Activated CD4-positive, alpha-beta T cell treated with anti-CD3 and anti-CD28 coated beads, Interleukin-2, amount 10 ng/mL, durations not matched to agents 7 days and 5 days (primary cell): Measurements from ENCODE around the gene UFD1. TPM values are rescaled to one million over a fixed set of nuclear protein-coding genes. Genes with fewer than 3 reads are reported as not detected.

Experiments used
- CTCF ChIA-PET: fragments of 350-600 bp; sonication (Branson Sonifier 250); formaldehyde crosslinking; loops from one replicate; lab custom pipeline; 2021; ENCODE audit warnings: antibody characterized with exemption; lab: Charles Lee
- POLR2A ChIA-PET: fragments of 350-600 bp; sonication (Branson Sonifier 250); formaldehyde crosslinking; loops from one replicate; lab custom pipeline; 2021; ENCODE audit warnings: antibody characterized with exemption; lab: Charles Lee
- DNase-seq: peaks from one replicate; pipeline ENCODE4 v3.0.0-alpha.2; 2020
- H3K27ac Mint-ChIP-seq: one replicate; pipeline ENCODE4 v1.8.0; 2021; ENCODE audit warnings: mild to moderate bottlenecking, moderate library complexity, mixed read lengths
- H3K27me3 Mint-ChIP-seq: one replicate; pipeline ENCODE4 v1.8.0; 2021; ENCODE audit warnings: mixed read lengths
- H3K36me3 Mint-ChIP-seq: one replicate; pipeline ENCODE4 v1.8.0; 2021; ENCODE audit warnings: low read depth, mixed read lengths
- H3K4me1 Mint-ChIP-seq: one replicate; pipeline ENCODE4 v1.8.0; 2021; ENCODE audit warnings: mixed read lengths
- H3K4me3 Mint-ChIP-seq: one replicate; pipeline ENCODE4 v1.8.0; 2021; ENCODE audit warnings: mild to moderate bottlenecking, moderate library complexity, mixed read lengths
- H3K9me3 Mint-ChIP-seq: one replicate; pipeline ENCODE4 v1.8.0; 2021; ENCODE audit warnings: mixed read lengths
- total RNA-seq, 2 experiments: library from RNA; stranded (reverse); gene quantifications; one replicate each; pipeline ENCODE4 v1.2.3, GENCODE V29; 2021

UFD1 gene
- total RNA-seq, 2 experiments from 2014 or later: 93.1 to 114 TPM

DNA sequence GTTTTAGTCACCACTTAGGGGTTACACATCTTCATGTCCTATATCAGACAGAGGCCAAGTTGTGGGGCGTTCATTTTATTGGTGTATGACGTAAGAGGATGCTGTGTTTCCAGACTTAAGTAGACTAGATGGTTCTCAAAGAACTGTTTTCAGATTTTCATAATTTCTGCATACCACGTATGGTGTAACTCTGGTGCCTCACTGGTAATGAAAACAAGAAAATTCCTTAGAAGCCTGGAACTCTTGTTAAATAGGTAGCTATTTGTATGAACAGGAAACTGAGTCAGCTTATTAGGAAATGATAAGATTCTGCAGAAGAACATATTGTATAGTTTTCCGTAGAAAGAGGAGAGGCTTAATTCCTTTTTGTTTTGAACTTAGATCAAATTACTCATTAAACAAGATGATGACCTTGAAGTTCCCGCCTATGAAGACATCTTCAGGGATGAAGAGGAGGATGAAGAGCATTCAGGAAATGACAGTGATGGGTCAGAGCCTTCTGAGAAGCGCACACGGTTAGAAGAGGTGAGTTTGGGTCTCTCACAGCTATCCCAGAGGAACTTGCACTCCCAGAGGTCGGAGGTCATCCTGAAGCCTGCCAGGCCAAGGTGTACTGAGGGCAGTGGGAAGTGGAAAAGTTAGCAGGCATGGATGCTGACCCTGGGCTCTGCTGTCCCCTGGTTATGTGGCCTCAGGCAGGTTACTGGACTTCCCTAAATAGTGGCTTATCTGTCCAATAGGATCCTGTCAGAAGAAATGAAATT is 4.7 kb upstream of the UFD1 start:
- H3K36me3 Mint-ChIP-seq: peaks cover 42% of the 10 kb centered on the region
- DNase-seq: no peak
- ChIA-PET CTCF (no interaction called here), POLR2A (no interaction called here)
- H3K4me3 Mint-ChIP-seq: no peak overlapping the region
- no peaks in the 10 kb centered on the region for H3K9me3 Mint-ChIP-seq
- no peak overlapping the region for H3K27ac Mint-ChIP-seq
- peaks cover 22% of the 10 kb centered on the region for H3K4me1 Mint-ChIP-seq
- no peaks in the 10 kb centered on the region for H3K27me3 Mint-ChIP-seq

- CTCF ChIA-PET: interaction anchor here (0.6 kb wide), 1 partner anchor 333 kb away, joined by 3 read pairs; no protein-coding TSS in a partner anchor
- no peak overlapping the region for H3K4me3 Mint-ChIP-seq
- peaks cover 31% of the 10 kb centered on the region for H3K36me3 Mint-ChIP-seq
Measured at GRCh38 chr22:19482297-19482696, 3.3 kb upstream of the UFD1 start.

DNA sequence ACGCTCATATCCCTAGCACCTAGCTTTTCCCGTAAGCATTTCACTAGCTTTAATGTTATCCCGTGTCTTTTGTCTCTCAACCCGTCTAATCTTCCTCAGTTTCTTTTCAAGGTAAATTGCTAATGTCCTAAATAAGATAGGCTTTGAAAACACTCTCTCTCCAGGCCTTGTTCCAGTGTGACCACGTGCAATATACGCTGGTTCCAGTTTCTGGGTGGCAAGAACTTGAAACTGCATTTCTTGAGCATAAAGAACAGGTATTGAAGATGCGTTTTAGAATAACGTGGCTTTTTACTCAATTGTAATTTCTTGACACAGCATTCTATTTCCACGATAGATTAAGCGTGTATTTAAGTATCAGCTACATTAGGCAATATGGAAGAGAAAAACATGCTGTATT is 1.8 kb upstream of the UFD1 start:
- Mint-ChIP-seq H3K27ac (no peak overlapping the region), H3K4me3 (peak overlapping the region; percentile 100), H3K27me3 (no peaks in the 10 kb centered on the region), H3K36me3 (peaks cover 29% of the 10 kb centered on the region), H3K9me3 (no peaks in the 10 kb centered on the region), H3K4me1 (peaks cover 39% of the 10 kb centered on the region)
- DNase-seq: no peak
- POLR2A ChIA-PET: no interaction called here
- CTCF ChIA-PET: interaction anchor here (1.2 to 1.6 kb wide), 3 partner anchors 12 to 149 kb away, joined by 4 to 7 read pairs (median 4); no protein-coding TSS in a partner anchor

More at GRCh38 chr22:19482297-19482696, 3.3 kb upstream of the UFD1 start:
- peaks cover 29% of the 10 kb centered on the region for H3K4me1 Mint-ChIP-seq
- H3K27ac Mint-ChIP-seq: no peak overlapping the region
- no peak for DNase-seq
- no peaks in the 10 kb centered on the region for H3K27me3 Mint-ChIP-seq
- POLR2A ChIA-PET: no interaction called here
- H3K9me3 Mint-ChIP-seq: no peaks in the 10 kb centered on the region

GRCh38 chr22:19480173-19480568 is 1.2 kb upstream of the UFD1 start:
- peaks cover 42% of the 10 kb centered on the region for H3K4me1 Mint-ChIP-seq
- ChIA-PET POLR2A (no interaction called here), CTCF (interaction anchor here (0.9 to 1.6 kb wide), 6 partner anchors 12 to 151 kb away, joined by 3 to 7 read pairs (median 4); no protein-coding TSS in a partner anchor)
- DNase-seq: no peak
- H3K36me3 Mint-ChIP-seq: peaks cover 26% of the 10 kb centered on the region
- H3K27me3 Mint-ChIP-seq: no peaks in the 10 kb centered on the region
- no peaks in the 10 kb centered on the region for H3K9me3 Mint-ChIP-seq
- H3K4me3 Mint-ChIP-seq: peak overlapping the region; percentile 100
- peak overlapping the region; percentile 100 for H3K27ac Mint-ChIP-seq

DNA sequence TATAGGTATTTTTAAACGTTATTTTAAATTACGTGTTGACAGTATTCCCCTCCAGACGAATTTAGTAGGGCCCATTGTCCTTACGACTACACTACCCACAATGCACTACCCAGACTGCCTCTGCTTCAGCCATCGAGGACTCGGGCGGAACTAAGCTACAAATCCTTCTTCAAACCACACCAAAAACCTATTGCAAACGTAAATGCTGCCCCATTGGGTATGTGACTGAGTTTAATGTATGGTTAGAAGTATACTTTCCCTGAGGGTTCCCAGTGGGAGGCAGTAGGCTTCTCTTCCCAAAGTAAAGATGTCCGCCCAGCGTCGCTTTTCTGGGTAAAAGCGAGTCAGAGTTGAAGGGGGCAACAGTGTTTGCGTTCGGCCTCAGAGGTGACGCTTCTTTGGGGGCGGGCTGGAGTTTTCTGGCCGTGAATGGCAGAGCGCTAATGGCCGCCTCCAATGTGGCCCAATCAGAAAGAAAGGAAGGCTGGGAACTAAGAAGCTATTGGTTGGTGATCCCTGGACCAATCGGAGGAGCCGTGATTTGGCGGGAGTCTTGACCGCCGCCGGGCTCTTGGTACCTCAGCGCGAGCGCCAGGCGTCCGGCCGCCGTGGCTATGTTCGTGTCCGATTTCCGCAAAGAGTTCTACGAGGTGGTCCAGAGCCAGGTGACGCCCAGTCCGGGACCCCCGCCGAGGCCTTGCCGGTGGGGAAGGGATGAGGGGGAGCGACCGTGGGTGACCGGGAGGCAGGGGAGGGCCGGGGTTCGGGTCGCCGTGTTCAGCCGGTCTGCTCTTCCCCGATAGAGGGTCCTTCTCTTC is 571 bp upstream of the UFD1 start, which contains the start of gene CDC45:
Gene CDC45, plus strand, starts transcription at position 566 of the 818 bp plus-strand sequence. Its CDS starts 49 bp downstream, at position 615.
- no peaks in the 10 kb centered on the region for H3K27me3 Mint-ChIP-seq
- no peaks in the 10 kb centered on the region for H3K9me3 Mint-ChIP-seq
- H3K36me3 Mint-ChIP-seq: peaks cover 23% of the 10 kb centered on the region
- ChIA-PET POLR2A (no interaction called here), CTCF (interaction anchor here (0.9 to 1.6 kb wide), 5 partner anchors 15 to 152 kb away, joined by 3 to 7 read pairs (median 3); no protein-coding TSS in a partner anchor)
- H3K27ac Mint-ChIP-seq: peak within 1 kb of the TSS; percentile 100
- H3K4me1 Mint-ChIP-seq: peaks cover 43% of the 10 kb centered on the region
- DNase-seq: peak; percentile 97
- H3K4me3 Mint-ChIP-seq: peak within 1 kb of the TSS; percentile 100

- H3K27me3 Mint-ChIP-seq: no peaks in the 10 kb centered on the region
- peak; percentile 30 for DNase-seq
- peaks cover 40% of the 10 kb centered on the region for H3K4me1 Mint-ChIP-seq
- H3K27ac Mint-ChIP-seq: peak overlapping the region; percentile 89
- H3K9me3 Mint-ChIP-seq: no peaks in the 10 kb centered on the region
- POLR2A ChIA-PET: interaction anchor here (0.7 kb wide), 2 partner anchors 45 to 193 kb away, joined by 3 to 9 read pairs; no protein-coding TSS in a partner anchor
- H3K36me3 Mint-ChIP-seq: peaks cover 15% of the 10 kb centered on the region
- H3K4me3 Mint-ChIP-seq: peak overlapping the region; percentile 100
- CTCF ChIA-PET: interaction anchor here (0.9 to 1.2 kb wide), 2 partner anchors 15 kb away, joined by 3 to 4 read pairs; no protein-coding TSS in a partner anchor
Measured at GRCh38 chr22:19478045-19478900, 720 bp downstream of the UFD1 start.

DNA sequence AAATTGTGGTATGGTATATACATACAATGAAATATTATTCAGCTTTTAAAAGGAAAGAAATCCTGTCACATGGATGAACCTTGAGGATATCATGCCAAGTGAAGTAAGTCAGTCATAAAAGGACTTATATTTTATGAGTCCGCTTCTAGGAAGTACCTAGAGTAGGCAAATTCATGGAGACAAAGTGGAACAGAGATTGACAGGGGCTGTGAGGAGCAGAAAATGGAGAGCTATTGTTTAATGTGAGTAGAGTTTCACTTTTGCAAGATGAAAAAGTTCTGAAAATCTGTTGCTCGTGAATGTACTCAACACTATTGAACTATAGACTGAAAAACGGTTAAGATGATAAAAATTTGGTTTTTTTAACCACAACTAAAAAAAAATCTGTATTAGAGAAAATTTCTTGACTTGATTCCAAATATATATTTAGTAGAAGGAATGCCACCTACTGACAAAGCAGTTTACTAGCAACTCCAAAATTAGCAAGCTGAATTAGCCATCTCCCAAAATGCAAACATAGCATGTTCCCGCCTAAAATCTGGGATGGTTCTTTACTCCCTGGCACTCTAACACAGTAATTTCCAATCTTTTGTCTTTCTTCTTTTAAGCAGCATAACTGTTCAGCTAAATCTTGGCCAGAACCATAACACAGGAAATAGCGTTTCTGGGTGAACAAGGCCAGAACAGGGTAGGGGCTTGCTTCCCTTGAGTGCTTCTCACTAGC is 1.5 kb downstream of the UFD1 start:
- H3K27ac Mint-ChIP-seq: peak overlapping the region; percentile 89
- DNase-seq: peak; percentile 18
- no peaks in the 10 kb centered on the region for H3K9me3 Mint-ChIP-seq
- CTCF ChIA-PET: interaction anchor here (0.9 to 1.2 kb wide), 2 partner anchors 14 to 16 kb away, joined by 3 to 4 read pairs; no protein-coding TSS in a partner anchor
- H3K36me3 Mint-ChIP-seq: peaks cover 19% of the 10 kb centered on the region
- H3K4me3 Mint-ChIP-seq: peak overlapping the region; percentile 100
- POLR2A ChIA-PET: interaction anchor here (0.6 to 0.7 kb wide), 3 partner anchors 46 to 192 kb away, joined by 3 to 9 read pairs (median 3); no protein-coding TSS in a partner anchor
- H3K4me1 Mint-ChIP-seq: peaks cover 38% of the 10 kb centered on the region
- H3K27me3 Mint-ChIP-seq: no peaks in the 10 kb centered on the region

GRCh38 chr22:19476023-19476422 is 3.0 kb downstream of the UFD1 start:
- no peak for DNase-seq
- no peak overlapping the region for H3K4me3 Mint-ChIP-seq
- ChIA-PET POLR2A (no interaction called here), CTCF (no interaction called here)
- H3K27me3 Mint-ChIP-seq: no peaks in the 10 kb centered on the region
- peaks cover 24% of the 10 kb centered on the region for H3K36me3 Mint-ChIP-seq
- H3K27ac Mint-ChIP-seq: no peak overlapping the region
- H3K9me3 Mint-ChIP-seq: no peaks in the 10 kb centered on the region
- H3K4me1 Mint-ChIP-seq: peaks cover 37% of the 10 kb centered on the region

GRCh38 chr22:19473578-19473977 is 5.4 kb downstream of the UFD1 start:
- DNase-seq: no peak

DNA sequence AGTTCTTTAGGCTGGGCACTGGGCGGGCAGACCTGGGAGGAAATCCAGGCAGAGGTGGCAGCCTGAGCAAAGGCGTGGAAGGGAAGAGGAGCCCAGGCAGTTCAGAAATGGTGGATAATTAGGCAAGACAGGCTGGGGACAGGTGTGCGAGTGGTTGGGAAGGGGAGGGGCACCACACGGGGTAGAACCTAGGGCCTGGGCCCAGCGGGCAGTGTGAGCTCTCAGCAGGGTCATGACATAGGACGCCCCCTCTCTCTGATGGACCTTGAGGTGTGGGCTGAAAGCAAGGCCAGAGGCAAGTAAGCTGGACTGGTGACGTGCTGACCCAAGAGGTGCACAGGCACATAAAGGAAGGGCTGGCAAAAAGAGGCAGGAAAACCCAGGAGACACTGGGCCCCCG is 6.8 kb downstream of the UFD1 start:
- H3K36me3 Mint-ChIP-seq: peaks cover 35% of the 10 kb centered on the region
- CTCF ChIA-PET: interaction anchor here (0.6 kb wide), 1 partner anchor 124 kb away, joined by 3 read pairs; no protein-coding TSS in a partner anchor

More at GRCh38 chr22:19473578-19473977, 5.4 kb downstream of the UFD1 start:
- Mint-ChIP-seq H3K9me3 (no peaks in the 10 kb centered on the region), H3K4me1 (peaks cover 24% of the 10 kb centered on the region), H3K36me3 (peaks cover 27% of the 10 kb centered on the region), H3K27ac (no peak overlapping the region), H3K27me3 (no peaks in the 10 kb centered on the region), H3K4me3 (no peak overlapping the region)
- POLR2A ChIA-PET: no interaction called here
- CTCF ChIA-PET: interaction anchor here (0.6 to 1.8 kb wide), 4 partner anchors 15 to 160 kb away, joined by 3 to 4 read pairs (median 4); no protein-coding TSS in a partner anchor

GRCh38 chr22:19471572-19471971 is 7.4 kb downstream of the UFD1 start:
- no peaks in the 10 kb centered on the region for H3K27me3 Mint-ChIP-seq
- H3K27ac Mint-ChIP-seq: no peak overlapping the region
- no peak overlapping the region for H3K4me3 Mint-ChIP-seq
- no peaks in the 10 kb centered on the region for H3K9me3 Mint-ChIP-seq
- H3K36me3 Mint-ChIP-seq: peaks cover 41% of the 10 kb centered on the region
- ChIA-PET CTCF (no interaction called here), POLR2A (no interaction called here)
- peaks cover 12% of the 10 kb centered on the region for H3K4me1 Mint-ChIP-seq
- DNase-seq: no peak

More for the DNA sequence above, 6.8 kb downstream of the UFD1 start:
- Mint-ChIP-seq H3K9me3 (no peaks in the 10 kb centered on the region), H3K4me3 (no peak overlapping the region), H3K27me3 (no peaks in the 10 kb centered on the region), H3K4me1 (peaks cover 15% of the 10 kb centered on the region), H3K27ac (peak overlapping the region; percentile 4)
- DNase-seq: no peak
- POLR2A ChIA-PET: no interaction called here
